ENCODE data around the gene MT1E.
"Not testable (repeated sequence)": the region's sequence is repeated elsewhere in the genome, so short reads cannot be mapped to it uniquely, and the experiment has no call there.

Gene MT1E

GRCh38 chr16:56647641-56648431 is 22.3 kb downstream of the MT1E start:
- DNase-seq (ENCODE audit: low spot score): no peak

GRCh38 chr16:56649271-56649670 is 23.7 kb downstream of the MT1E start:
- no peak for DNase-seq (ENCODE audit: low spot score)

GRCh38 chr16:56649820-56650219 is 24.2 kb downstream of the MT1E start:
- DNase-seq (ENCODE audit: low spot score): no peak

- no peak for DNase-seq (ENCODE audit: low spot score)
Measured at GRCh38 chr16:56651586-56651985, 26.0 kb downstream of the MT1E start, which contains the start of gene MT1B. TSS of gene MT1B (plus strand) at chr16:56651886. CDS start at chr16:56651954, 68 bp downstream.

- DNase-seq (ENCODE audit: low spot score): no peak
Measured at GRCh38 chr16:56652600-56652999, 27.0 kb downstream of the MT1E start.

GRCh38 chr16:56653218-56653617 is 27.6 kb downstream of the MT1E start:
- no peak for DNase-seq (ENCODE audit: low spot score)

- DNase-seq (ENCODE audit: low spot score): peak; percentile 84
Measured at GRCh38 chr16:56657555-56658326, 32.2 kb downstream of the MT1E start, which contains the start of gene MT1F. TSS of gene MT1F (plus strand) at chr16:56657959. CDS start at chr16:56658059, 100 bp downstream.

GRCh38 chr16:56658327-56658875 is 32.8 kb downstream of the MT1E start:
- DNase-seq (ENCODE audit: low spot score): no peak

GRCh38 chr16:56662357-56663354 is 37.1 kb downstream of the MT1E start:
- DNase-seq (ENCODE audit: low spot score): no peak

GRCh38 chr16:56664506-56664905 is 38.9 kb downstream of the MT1E start:
- DNase-seq (ENCODE audit: low spot score): no peak

- not testable (repeated sequence) for DNase-seq (ENCODE audit: low spot score)
Measured at GRCh38 chr16:56665286-56666261, 40.0 kb downstream of the MT1E start.

- DNase-seq (ENCODE audit: low spot score): no peak
Measured at GRCh38 chr16:56667581-56668571, 42.3 kb downstream of the MT1E start, which contains the start of gene MT1G. TSS of gene MT1G (minus strand) at chr16:56668065. CDS start at chr16:56667993, 72 bp downstream.

GRCh38 chr16:56669005-56669839 is 43.6 kb downstream of the MT1E start, which contains the start of gene MT1H:
TSS of gene MT1H (plus strand) at chr16:56669814. CDS start at chr16:56669885, 71 bp downstream.
- DNase-seq (ENCODE audit: low spot score): no peak

GRCh38 chr16:56669840-56670619 is 44.4 kb downstream of the MT1E start:
- no peak for DNase-seq (ENCODE audit: low spot score)

GRCh38 chr16:56670620-56670934 is 45.0 kb downstream of the MT1E start:
- DNase-seq (ENCODE audit: low spot score): no peak

GRCh38 chr16:56671691-56672090 is 46.1 kb downstream of the MT1E start:
- not testable (repeated sequence) for DNase-seq (ENCODE audit: low spot score)

- DNase-seq (ENCODE audit: low spot score): not testable (repeated sequence)
Measured at GRCh38 chr16:56672171-56672570, 46.6 kb downstream of the MT1E start.

Measured in HuH-7 (cell line).